ENCODE measurements around the gene LAMA5. TPM values are rescaled to one million over a fixed set of nuclear protein-coding genes. Genes with fewer than 3 reads are reported as not detected.

LAMA5 gene
- total RNA-seq, 1 experiment from 2014 or later = 321 TPM

GRCh38 chr20:62303062-62303339 is 64.1 kb downstream of the LAMA5 start:
- Histone ChIP-seq H3K27me3 (ENCODE audit: insufficient read depth, low read length) (no peaks in the 10 kb centered on the region), H4K20me1 (ENCODE audit: insufficient read depth) (peaks cover 20% of the 10 kb centered on the region; the same call in 1 of the 2 replicates), H3K27ac (ENCODE audit: low read depth, low read length) (peak overlapping the region; percentile 95), H3K79me2 (ENCODE audit: insufficient read depth, low read length) (peaks cover 48% of the 10 kb centered on the region), H3K4me1 (ENCODE audit: control insufficient read depth in 1 of 2, insufficient read depth in 2 of 2, low read length in 2 of 2) (peaks cover 17 to 40% of the 10 kb centered on the region in 2 experiments), H3K9me3 (ENCODE audit: control insufficient read depth in 1 of 2, insufficient read depth in 1 of 2, low read depth in 1 of 2, low read length in 2 of 2) (no peaks in the 10 kb centered on the region), H3K36me3 (ENCODE audit: control insufficient read depth in 1 of 2, insufficient read depth in 2 of 2, low read length in 2 of 2) (peaks cover 18 to 46% of the 10 kb centered on the region in 2 experiments), H3K4me3 (replicated peaks in 1 of 2; ENCODE audit: low read depth in 1 of 2, low read length in 2 of 2) (peak overlapping the region; percentile 95 to 99), H3K9me2 (ENCODE audit: insufficient read depth) (no peaks in the 10 kb centered on the region), H3K4me2 (ENCODE audit: low read length) (peak overlapping the region; percentile 97), H2AFZ (ENCODE audit: low read depth, low read length, poor library complexity, severe bottlenecking) (no peak overlapping the region), H3K9ac (ENCODE audit: low read length) (peak overlapping the region; percentile 94)
- RAD21 ChIA-PET (ENCODE audit: low non-redundant PET in 1 of 2, low total read pairs in 2 of 2, uncharacterized antibody in 2 of 2, unreplicated experiment in 2 of 2) = no interaction called here
- DNase-seq (ENCODE audit: low read depth, low spot score) (no peak), ATAC-seq (no peak)
- CTCF ChIA-PET = interaction anchor here (1.1 kb wide), 1 partner anchor 107 kb away, joined by 8 read pairs; no protein-coding TSS in a partner anchor
- no TSS peak for BruUV-seq (replicated peaks)
- POLR2A ChIA-PET = interaction anchor here (0.8 kb wide), 1 partner anchor 83 kb away, joined by 3 read pairs; no protein-coding TSS in a partner anchor
- intact Hi-C loops (cut with micrococcal nuclease) = loop anchor here (5.0 to 10.0 kb wide), 3 partner anchors 64 to 502 kb away; partner anchors contain the start of genes LAMA5 and OGFR
- TF ChIP-seq SIN3A (IDR thresholded peaks at IDR 0.05; ENCODE audit: low read depth) = no peak
- TF ChIP-seq ZFX (IDR thresholded peaks at IDR 0.05) = peak; percentile 73; the same call in 1 of the 2 replicates
- TF ChIP-seq ATF3 (IDR thresholded peaks at IDR 0.05) = no peak

- intact Hi-C loops (cut with micrococcal nuclease) = loop anchor here (1.0 to 10.0 kb wide), 5 partner anchors 65 to 502 kb away; partner anchors contain the start of genes LAMA5, OGFR and RPS21
- POLR2A ChIA-PET = interaction anchor here (0.7 to 0.8 kb wide), 2 partner anchors 80 to 83 kb away, joined by 3 read pairs; no protein-coding TSS in a partner anchor
- Histone ChIP-seq H3K4me2 (ENCODE audit: low read length) (peak within 1 kb of the TSS; percentile 98), H3K4me3 (replicated peaks in 1 of 2; ENCODE audit: low read depth in 1 of 2, low read length in 2 of 2) (peak within 1 kb of the TSS; percentile 95 to 99), H3K9ac (ENCODE audit: low read length) (peak within 1 kb of the TSS; percentile 94), H3K27me3 (ENCODE audit: insufficient read depth, low read length) (no peaks in the 10 kb centered on the region), H3K27ac (ENCODE audit: low read depth, low read length) (peak within 1 kb of the TSS; percentile 95), H3K36me3 (ENCODE audit: control insufficient read depth in 1 of 2, insufficient read depth in 2 of 2, low read length in 2 of 2) (peaks cover 18 to 41% of the 10 kb centered on the region in 2 experiments), H3K4me1 (ENCODE audit: control insufficient read depth in 1 of 2, insufficient read depth in 2 of 2, low read length in 2 of 2) (peaks cover 17 to 40% of the 10 kb centered on the region in 2 experiments), H3K79me2 (ENCODE audit: insufficient read depth, low read length) (peaks cover 47% of the 10 kb centered on the region), H4K20me1 (ENCODE audit: insufficient read depth) (peaks cover 19% of the 10 kb centered on the region; the same call in 1 of the 2 replicates), H3K9me3 (ENCODE audit: control insufficient read depth in 1 of 2, insufficient read depth in 1 of 2, low read depth in 1 of 2, low read length in 2 of 2) (no peaks in the 10 kb centered on the region), H2AFZ (ENCODE audit: low read depth, low read length, poor library complexity, severe bottlenecking) (peak within 1 kb of the TSS; percentile 61), H3K9me2 (ENCODE audit: insufficient read depth) (no peaks in the 10 kb centered on the region)
- DNase-seq (ENCODE audit: low read depth, low spot score) (peak; percentile 88), ATAC-seq (peak; percentile 78)
- RAD21 ChIA-PET (ENCODE audit: low non-redundant PET in 1 of 2, low total read pairs in 2 of 2, uncharacterized antibody in 2 of 2, unreplicated experiment in 2 of 2) = interaction anchor here (0.5 to 1.0 kb wide), 9 partner anchors 16 to 107 kb away, joined by 3 to 8 read pairs (median 4); partner anchors contain the start of gene RPS21 (in 1 of the 2)
- no TSS peak for BruUV-seq (replicated peaks)
- CTCF ChIA-PET = interaction anchor here (0.6 to 2.6 kb wide), 9 partner anchors 10 to 491 kb away, joined by 3 to 25 read pairs (median 4); partner anchors contain the start of gene RBBP8NL
- TF ChIP-seq POLR2AphosphoS5 (IDR thresholded peaks at IDR 0.05; ENCODE audit: low read depth, low read length) = peak; percentile 51; the same call in 1 of the 2 replicates
- no peak; the same call in 1 of the 2 replicates for TF ChIP-seq FOSL1 (IDR thresholded peaks at IDR 0.05; ENCODE audit: low read depth)
- TF ChIP-seq MAX (IDR thresholded peaks at IDR 0.05) = peak; percentile 76; the same call in 1 of the 2 replicates
- no peak for TF ChIP-seq EZH2 (IDR thresholded peaks at IDR 0.05)
- TF ChIP-seq ZBTB33 (IDR thresholded peaks at IDR 0.05; ENCODE audit: extremely low read depth, insufficient replicate concordance, low read length) = peak; percentile 68
- TF ChIP-seq EGR1 (IDR thresholded peaks at IDR 0.05; ENCODE audit: low read depth) = peak; percentile 100
- TF ChIP-seq YY1 (IDR thresholded peaks at IDR 0.05; ENCODE audit: extremely low read depth, insufficient replicate concordance, low read depth, low read length) = peak; percentile 76
- peak; percentile 77 to 95 (median 93) for TF ChIP-seq CTCF (IDR thresholded peaks at IDR 0.05 in 2 of 3, conservative IDR thresholded peaks at IDR 0.05 in 1 of 3; ENCODE audit: borderline replicate concordance in 1 of 3, insufficient read depth in 1 of 3, low read depth in 2 of 3, low read length in 2 of 3)
- TF ChIP-seq ATF3 (IDR thresholded peaks at IDR 0.05) = no peak
- TF ChIP-seq POLR2A (IDR thresholded peaks at IDR 0.05; ENCODE audit: borderline replicate concordance, extremely low read depth, insufficient read depth, insufficient read length) = peak; percentile 23
These were observed 64.6 kb downstream of the LAMA5 start, which contains the start of gene ADRM1 for GRCh38 chr20:62302341-62303061. Gene ADRM1, plus strand, starts transcription at chr20:62302997. Its CDS starts 572 bp downstream, at chr20:62303569.
